GM19351 (cell line): ENCODE measurements around the gene RALGPS2.
"Not testable (repeated sequence)": the region's sequence is repeated elsewhere in the genome, so short reads cannot be mapped to it uniquely, and the experiment has no call there.

Experiments
- ATAC-seq: cut with Tn5 transposase; IDR thresholded peaks from one replicate; pipeline ENCODE4 v1.9.1; 2021; ENCODE audit warnings: mild to moderate bottlenecking, moderate library complexity; ENCODE audit not compliant: unreplicated experiment

Gene RALGPS2

GRCh38 chr1:178776553-178776952 is 51.5 kb downstream of the RALGPS2 start:
- ATAC-seq: no peak

GRCh38 chr1:178781533-178782330 is 56.7 kb downstream of the RALGPS2 start:
- ATAC-seq: no peak

- ATAC-seq: no peak
Measured at GRCh38 chr1:178784131-178784536, 59.1 kb downstream of the RALGPS2 start.

GRCh38 chr1:178792394-178792793 is 67.3 kb downstream of the RALGPS2 start:
- no peak for ATAC-seq

- ATAC-seq: no peak
Measured at GRCh38 chr1:178796013-178796412, 71.0 kb downstream of the RALGPS2 start.

- ATAC-seq: no peak
Measured at GRCh38 chr1:178797590-178797989, 72.5 kb downstream of the RALGPS2 start.

GRCh38 chr1:178798232-178798861 is 73.3 kb downstream of the RALGPS2 start:
- ATAC-seq: no peak

GRCh38 chr1:178802873-178803272 is 77.8 kb downstream of the RALGPS2 start:
- no peak for ATAC-seq

GRCh38 chr1:178806665-178807300 is 81.7 kb downstream of the RALGPS2 start:
- ATAC-seq: no peak

- ATAC-seq: no peak
Measured at GRCh38 chr1:178808529-178808928, 83.5 kb downstream of the RALGPS2 start.

GRCh38 chr1:178810585-178810984 is 85.5 kb downstream of the RALGPS2 start:
- no peak for ATAC-seq

GRCh38 chr1:178818416-178818815 is 93.4 kb downstream of the RALGPS2 start:
- no peak for ATAC-seq

- no peak for ATAC-seq
Measured at GRCh38 chr1:178819123-178819522, 94.1 kb downstream of the RALGPS2 start.

- ATAC-seq: no peak
Measured at GRCh38 chr1:178821134-178821866, 96.3 kb downstream of the RALGPS2 start.

GRCh38 chr1:178825167-178825566 is 100.1 kb downstream of the RALGPS2 start:
- ATAC-seq: no peak

GRCh38 chr1:178844436-178844835 is 119.4 kb downstream of the RALGPS2 start:
- no peak for ATAC-seq

GRCh38 chr1:178846306-178846705 is 121.3 kb downstream of the RALGPS2 start:
- ATAC-seq: no peak

GRCh38 chr1:178847396-178847849 is 122.4 kb downstream of the RALGPS2 start:
- ATAC-seq: no peak

GRCh38 chr1:178847919-178848318 is 122.9 kb downstream of the RALGPS2 start:
- ATAC-seq: not testable (repeated sequence)

- no peak for ATAC-seq
Measured at GRCh38 chr1:178849918-178850317, 124.9 kb downstream of the RALGPS2 start.

- ATAC-seq: no peak
Measured at GRCh38 chr1:178857126-178857525, 132.1 kb downstream of the RALGPS2 start.
